Pancreas (tissue), 10 donors: ENCODE results near the gene ATP1A2. TPM values are rescaled to one million over a fixed set of nuclear protein-coding genes. Genes with fewer than 3 reads are reported as not detected.

Source experiments
- ATAC-seq, 4 donors: fragments of 200-7000 bp; cut with Tn5 transposase; one replicate each; pipeline versions ENCODE4 v1.8.0 to v1.9.1; 2020; ENCODE audit warnings: mild to moderate bottlenecking in 4 of 4, moderate library complexity in 4 of 4
- DNase-seq, 6 donors: peaks; one replicate each; pipeline ENCODE4 v3.0.0-alpha.2; 2020
- FAIRE-seq: peaks from 2 replicates; lab custom pipeline; 2012; peaks lifted over from hg19 to GRCh38; lab: Jason Lieb, UNC
- H3K27ac ChIP-seq, 4 donors: fragments of 200-600 bp; sonication (generic); 1 replicate in 3 of 4; 2 replicates in 1 of 4; pipeline versions ENCODE4 v1.5.0 to v1.8.0; 2020
- H3K27me3 ChIP-seq, 4 donors: fragments of 200-600 bp; one replicate each; pipeline ENCODE4 v1.8.0; 2021
- H3K36me3 ChIP-seq, 3 donors: fragments of 200-600 bp; sonication (generic) in 1 of 3; one replicate each; pipeline versions ENCODE4 v1.5.0 to v1.8.0; 2020 to 2021
- H3K4me1 ChIP-seq, 3 donors: fragments of 200-600 bp; one replicate each; pipeline ENCODE4 v1.8.0; 2021
- H3K4me3 ChIP-seq, 4 donors: fragments of 200-600 bp; sonication (generic) in 2 of 4; one replicate each; pipeline versions ENCODE4 v1.5.0 to v1.8.0; 2020 to 2021
- H3K9me3 ChIP-seq, 4 donors: fragments of 200-600 bp; one replicate each; pipeline ENCODE4 v1.8.0; 2021
- WGBS, 2 donors: extraction: QIAGEN DNeasy Blood & Tissue Kit; methylation state at CpG; one replicate each; pipeline ENCODE4 v1.1.7; 2013; 5-methylcytosine and 5-hydroxymethylcytosine counted together
- intact Hi-C, 3 donors: fragments of 100-400 bp; cut with DNase I; formaldehyde crosslinking; loops; one replicate each; pipeline versions ENCODE4 v1.11.1 to v1.14.2; 2022
- polyA plus RNA-seq, 2 donors: library from polyadenylated mRNA; stranded (reverse); fragments of 200-250 nt; gene quantifications; one replicate each; pipeline ENCODE4 v1.2.3, GENCODE V29; 2013
- total RNA-seq, 6 donors: library from RNA; stranded (reverse); fragmentation: NEBNext Ultra II Directional in 4 of 6; extraction: Animal tissue kit (Norgen Biotek cat#: 25700) in 4 of 6; gene quantifications; one replicate each; pipeline versions ENCODE4 v1.2.1 to v1.2.4, GENCODE V29; 2021 to 2023
- TF ChIP-seq, protein P1 (sequence below), 4 donors: fragments of 200-600 bp; sonication (generic) in 3 of 4; IDR thresholded peaks; one replicate each; pipeline versions ENCODE4 v1.5.0 to v1.8.0; 2021; ENCODE audit warnings: antibody characterized with exemption in 4 of 4
- donor health status: healthy with polysubstance abuse.
- donor health status: DM: no; HTN: no; CAD: no; lungs with moderate emphysema.
- donor health status: DM: no; HTN: no; CAD: no.
- donor health status: control.
- donor health status: control.
- donor health status: Bipolar disorder and iron deficiency.
- donor health status: DM: yes; HTN: yes; CAD: no.
- donor health status: DM: no; HTN: no; CAD: no.
- donor health status: DM: no; HTN: no; CAD: no.
- donor health status: DM: yes; HTN: yes; CAD: no.

ATP1A2 gene
- total and polyA plus RNA-seq, 8 donors: 0.34 to 2.7 (median 0.53) TPM

- H3K36me3 ChIP-seq: no peaks in the 10 kb centered on the region
- H3K27me3 ChIP-seq: no peaks in the 10 kb centered on the region
- intact Hi-C loops: no loop called here
- FAIRE-seq: no peak
- H3K9me3 ChIP-seq: no peaks in the 10 kb centered on the region
- H3K4me3 ChIP-seq: peak overlapping the region; percentile 26 to 60 (median 44)
- peaks cover 0 to 7% (median 7%) of the 10 kb centered on the region in 3 donors for H3K4me1 ChIP-seq
- ATAC-seq: peak; percentile 84 to 94 (median 92)
- H3K27ac ChIP-seq: no peak overlapping the region
- peak; percentile 55 to 85 (median 75) for DNase-seq
- 1 to 2% methylated on average over 40 to 46 of the region's 46 CpGs for WGBS, 2 donors
- TF ChIP-seq, protein P1, sequence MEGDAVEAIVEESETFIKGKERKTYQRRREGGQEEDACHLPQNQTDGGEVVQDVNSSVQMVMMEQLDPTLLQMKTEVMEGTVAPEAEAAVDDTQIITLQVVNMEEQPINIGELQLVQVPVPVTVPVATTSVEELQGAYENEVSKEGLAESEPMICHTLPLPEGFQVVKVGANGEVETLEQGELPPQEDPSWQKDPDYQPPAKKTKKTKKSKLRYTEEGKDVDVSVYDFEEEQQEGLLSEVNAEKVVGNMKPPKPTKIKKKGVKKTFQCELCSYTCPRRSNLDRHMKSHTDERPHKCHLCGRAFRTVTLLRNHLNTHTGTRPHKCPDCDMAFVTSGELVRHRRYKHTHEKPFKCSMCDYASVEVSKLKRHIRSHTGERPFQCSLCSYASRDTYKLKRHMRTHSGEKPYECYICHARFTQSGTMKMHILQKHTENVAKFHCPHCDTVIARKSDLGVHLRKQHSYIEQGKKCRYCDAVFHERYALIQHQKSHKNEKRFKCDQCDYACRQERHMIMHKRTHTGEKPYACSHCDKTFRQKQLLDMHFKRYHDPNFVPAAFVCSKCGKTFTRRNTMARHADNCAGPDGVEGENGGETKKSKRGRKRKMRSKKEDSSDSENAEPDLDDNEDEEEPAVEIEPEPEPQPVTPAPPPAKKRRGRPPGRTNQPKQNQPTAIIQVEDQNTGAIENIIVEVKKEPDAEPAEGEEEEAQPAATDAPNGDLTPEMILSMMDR (IDR thresholded peaks at IDR 0.05): no peak
These were observed 45.1 kb upstream of the ATP1A2 start for GRCh38 chr1:160070243-160071163.

- ATAC-seq (no peak), DNase-seq (no peak), FAIRE-seq (no peak)
- 78 to 82% methylated on average over 5 of the region's 5 CpGs for WGBS, 2 donors
- intact Hi-C loops: no loop called here
- peaks cover 0 to 7% (median 7%) of the 10 kb centered on the region in 3 donors for H3K4me1 ChIP-seq
- no peak overlapping the region for H3K4me3 ChIP-seq
- TF ChIP-seq, protein P1 (IDR thresholded peaks at IDR 0.05): no peak
- H3K36me3 ChIP-seq: no peaks in the 10 kb centered on the region
- no peaks in the 10 kb centered on the region for H3K27me3 ChIP-seq
- H3K27ac ChIP-seq: no peak overlapping the region
- no peaks in the 10 kb centered on the region for H3K9me3 ChIP-seq
These were observed 44.3 kb upstream of the ATP1A2 start for GRCh38 chr1:160071289-160071688.

- Histone ChIP-seq H3K9me3 (no peaks in the 10 kb centered on the region), H3K36me3 (no peaks in the 10 kb centered on the region), H3K27ac (no peak overlapping the region), H3K27me3 (peaks cover 0 to 6% (median 0%) of the 10 kb centered on the region in 4 donors), H3K4me1 (peaks cover 0 to 7% (median 7%) of the 10 kb centered on the region in 3 donors), H3K4me3 (no peak overlapping the region)
- TF ChIP-seq, protein P1 (IDR thresholded peaks at IDR 0.05): no peak
- WGBS, 2 donors: 52 to 55% methylated on average over 4 of the region's 4 CpGs
- no peak for DNase-seq
- intact Hi-C loops: no loop called here
- no peak for FAIRE-seq
- ATAC-seq: no peak
These were observed 40.7 kb upstream of the ATP1A2 start for GRCh38 chr1:160074865-160075264.

DNA sequence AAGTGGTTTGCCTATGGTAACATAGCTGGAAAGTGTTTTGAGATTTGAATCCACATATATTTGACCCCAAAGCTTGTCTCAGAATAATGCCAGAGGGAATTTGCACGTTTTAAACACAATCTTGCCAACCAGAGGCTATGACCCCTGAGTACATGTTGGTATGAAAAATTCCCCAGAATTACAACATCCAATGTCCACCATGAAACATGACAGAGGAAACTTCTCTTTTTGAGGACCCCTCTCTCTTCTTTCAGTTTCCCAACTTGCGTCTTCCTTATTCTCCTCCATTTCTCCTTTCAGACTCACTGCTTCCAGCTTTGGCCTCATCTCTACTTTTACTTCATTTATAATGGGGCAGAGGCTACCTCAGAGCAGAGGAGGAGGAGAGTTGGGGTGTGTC, 39.7 kb upstream of the ATP1A2 start:
- no peaks in the 10 kb centered on the region for H3K9me3 ChIP-seq
- WGBS, 2 donors: 47 to 54% methylated on average over 2 of the region's 2 CpGs
- H3K27ac ChIP-seq: no peak overlapping the region
- intact Hi-C loops: no loop called here
- DNase-seq (no peak), FAIRE-seq (no peak), ATAC-seq (no peak)
- peaks cover 0 to 4% (median 3%) of the 10 kb centered on the region in 3 donors for H3K4me1 ChIP-seq
- no peaks in the 10 kb centered on the region for H3K36me3 ChIP-seq
- peaks cover 0 to 6% (median 0%) of the 10 kb centered on the region in 4 donors for H3K27me3 ChIP-seq
- TF ChIP-seq, protein P1 (IDR thresholded peaks at IDR 0.05): no peak
- no peak overlapping the region for H3K4me3 ChIP-seq

DNA sequence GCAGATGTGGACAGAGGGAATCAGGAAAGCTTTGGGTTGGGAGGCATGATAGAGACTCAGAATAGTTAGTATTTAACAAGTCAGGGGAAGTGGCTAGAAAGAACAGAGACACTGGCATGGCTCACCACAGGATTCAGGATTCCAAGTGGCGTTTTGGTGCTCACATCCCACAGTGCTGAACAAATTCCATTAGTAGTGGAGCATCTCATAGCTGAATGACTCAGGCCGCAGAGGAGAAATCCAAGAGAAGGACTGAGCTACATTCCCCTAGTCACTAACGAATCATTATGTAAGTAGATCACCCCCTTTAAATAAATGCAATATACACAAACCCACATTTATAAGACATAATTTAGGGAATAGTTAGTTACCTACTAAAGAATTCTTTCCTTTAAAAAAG, 39.3 kb upstream of the ATP1A2 start:
- Histone ChIP-seq H3K27me3 (peaks cover 0 to 6% (median 0%) of the 10 kb centered on the region in 4 donors), H3K4me3 (no peak overlapping the region), H3K36me3 (no peaks in the 10 kb centered on the region), H3K4me1 (no peaks in the 10 kb centered on the region), H3K27ac (no peak overlapping the region), H3K9me3 (no peaks in the 10 kb centered on the region)
- DNase-seq: no peak
- 65 to 67% methylated on average over 3 of the region's 3 CpGs for WGBS, 2 donors
- no peak for ATAC-seq
- intact Hi-C loops: no loop called here
- TF ChIP-seq, protein P1 (IDR thresholded peaks at IDR 0.05): no peak
- no peak for FAIRE-seq
